Fibroblast of peridontal ligament (primary cell): Measurements from ENCODE around the gene BPI.
"Not testable (repeated sequence)": the region's sequence is repeated elsewhere in the genome, so short reads cannot be mapped to it uniquely, and the experiment has no call there.

Experiments used
- DNase-seq: peaks from one replicate; pipeline ENCODE4 v3.0.0-alpha.2; 2010; ENCODE audit errors: extremely low read depth

BPI gene

DNA sequence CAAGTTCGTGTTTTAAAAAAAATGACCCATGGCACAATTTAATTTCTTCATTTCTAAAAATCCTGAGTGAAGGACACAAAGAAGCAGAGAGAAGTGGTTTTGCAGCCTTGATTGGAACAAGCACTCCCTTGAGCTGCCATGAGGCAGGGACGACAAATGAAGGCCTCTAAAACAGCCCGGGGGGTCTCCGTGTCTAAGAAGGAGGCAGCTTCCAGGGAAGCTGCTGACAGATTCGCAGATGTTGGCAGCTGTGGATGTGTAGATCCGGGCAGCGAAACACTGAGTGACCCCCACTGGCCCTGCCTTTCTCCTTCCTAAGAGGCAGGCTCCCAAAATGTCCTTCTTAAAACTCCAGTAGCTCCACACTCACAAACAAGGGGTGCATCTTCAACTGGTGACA is 32.8 kb downstream of the BPI start:
- no peak for DNase-seq

DNA sequence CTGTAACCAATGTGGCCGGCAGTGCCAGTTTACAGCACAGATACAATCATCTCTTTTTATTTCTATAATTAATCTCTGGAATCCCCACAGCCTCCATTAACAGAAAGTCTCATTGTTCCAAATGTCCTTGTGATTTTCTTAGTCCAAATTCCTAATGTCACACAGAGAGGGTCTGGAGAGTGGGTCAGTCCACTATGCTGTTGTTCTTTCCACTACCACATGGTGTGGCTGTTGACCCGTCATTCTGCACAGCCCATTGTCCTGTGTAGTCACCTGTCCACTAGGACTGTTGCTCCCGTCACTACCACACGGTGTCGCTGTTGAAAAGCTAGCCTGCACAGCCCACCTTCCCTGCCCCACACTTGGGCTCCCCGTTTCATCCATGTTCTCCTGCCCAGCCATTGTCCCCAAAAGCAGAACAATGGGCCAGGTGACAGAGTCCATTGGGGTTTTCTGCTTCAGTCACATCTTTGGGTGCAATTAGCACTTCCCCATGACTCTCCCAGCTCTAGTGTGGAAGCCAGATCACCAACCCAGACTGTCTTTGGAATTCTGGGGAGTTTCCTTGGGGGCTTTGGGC is 33.7 kb downstream of the BPI start:
- DNase-seq = no peak

DNA sequence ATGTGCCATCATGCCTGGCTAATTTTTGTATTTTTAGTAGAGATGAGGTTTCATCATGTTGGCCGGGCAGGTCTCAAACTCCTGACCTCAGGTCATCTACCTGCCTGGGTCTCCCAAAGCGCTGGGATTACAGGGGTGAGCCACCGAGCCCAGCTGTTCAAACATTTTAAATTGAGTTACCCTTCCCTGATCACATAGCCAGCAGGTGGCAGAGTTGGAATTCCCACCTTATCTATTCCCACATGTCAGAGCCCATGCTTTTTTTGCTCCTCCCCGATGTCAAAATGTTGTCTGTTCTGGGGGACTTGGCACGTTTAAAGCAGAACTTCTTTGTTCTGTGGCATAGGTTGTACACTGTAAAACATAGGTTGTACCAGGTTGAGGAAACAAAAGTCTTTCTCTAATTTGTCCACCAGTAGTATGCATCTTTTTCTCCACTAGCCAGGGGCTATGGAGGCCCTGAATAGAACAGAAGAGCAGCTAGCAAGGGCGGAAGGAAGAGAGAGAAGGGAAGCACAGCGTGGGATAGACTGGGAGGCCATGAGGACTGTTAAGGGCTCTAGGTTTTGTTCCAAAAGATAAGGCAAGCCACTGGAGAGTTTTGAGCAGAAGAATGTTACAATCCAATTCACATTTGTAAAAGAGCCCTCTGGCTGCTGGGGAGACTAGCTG is 35.0 kb downstream of the BPI start:
- DNase-seq = peak; percentile 15

DNA sequence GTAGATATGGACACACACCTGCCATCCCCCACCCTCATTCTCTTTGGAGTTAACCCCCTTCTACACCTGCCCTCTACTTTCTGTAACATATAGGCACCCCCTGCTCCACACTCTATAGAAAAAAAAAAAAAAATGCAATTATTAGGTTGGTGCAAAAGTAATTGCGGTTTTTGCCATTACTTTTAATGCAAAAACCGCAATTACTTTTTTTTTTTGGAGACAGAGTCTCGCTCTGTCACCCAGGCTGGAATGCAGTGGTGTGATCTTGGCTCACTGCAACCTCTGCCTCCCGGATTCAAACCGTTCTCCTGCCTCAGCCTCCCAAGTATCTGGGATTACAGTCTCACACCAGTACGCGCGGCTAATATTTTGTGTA is 35.6 kb downstream of the BPI start:
- not testable (repeated sequence) for DNase-seq

DNA sequence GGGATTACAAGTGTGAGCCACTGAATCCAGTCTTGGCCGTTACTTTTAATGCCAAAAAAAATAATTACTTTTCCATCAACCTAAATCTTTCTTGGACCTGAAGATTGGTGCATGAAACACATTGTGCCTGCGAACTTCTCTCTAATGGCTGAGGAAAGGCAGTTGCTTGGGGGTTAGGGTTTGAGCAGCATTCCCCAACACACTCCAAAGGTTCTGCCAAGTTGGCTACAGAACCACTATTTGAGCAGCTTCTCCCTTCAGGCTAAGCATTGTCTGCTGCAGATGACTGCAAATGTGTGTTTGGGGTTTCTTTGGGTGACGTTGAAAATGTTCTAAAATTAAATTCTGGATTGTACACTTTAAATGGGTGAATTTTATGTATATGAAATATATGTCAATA is 36.0 kb downstream of the BPI start:
- no peak for DNase-seq

DNA sequence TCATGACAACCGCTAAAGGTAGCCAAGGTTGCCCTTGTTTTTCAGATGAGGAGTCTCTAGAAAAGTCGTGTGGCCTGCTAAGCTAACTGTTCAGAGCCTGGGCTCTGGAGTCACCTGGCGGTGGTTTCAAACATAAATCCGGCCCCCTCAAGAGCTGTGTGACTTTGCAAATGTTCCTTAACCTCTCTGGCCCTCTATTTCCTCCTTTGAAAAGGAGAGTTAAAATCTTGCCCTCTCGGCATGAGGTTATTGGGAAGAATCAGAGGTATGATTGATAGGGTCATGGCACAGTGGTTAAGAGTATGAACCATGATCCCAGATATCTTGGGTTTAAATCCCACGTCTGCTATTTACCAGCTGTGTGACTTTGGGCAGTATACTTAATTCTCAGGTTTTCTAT is 36.7 kb downstream of the BPI start:
- DNase-seq = no peak

DNA sequence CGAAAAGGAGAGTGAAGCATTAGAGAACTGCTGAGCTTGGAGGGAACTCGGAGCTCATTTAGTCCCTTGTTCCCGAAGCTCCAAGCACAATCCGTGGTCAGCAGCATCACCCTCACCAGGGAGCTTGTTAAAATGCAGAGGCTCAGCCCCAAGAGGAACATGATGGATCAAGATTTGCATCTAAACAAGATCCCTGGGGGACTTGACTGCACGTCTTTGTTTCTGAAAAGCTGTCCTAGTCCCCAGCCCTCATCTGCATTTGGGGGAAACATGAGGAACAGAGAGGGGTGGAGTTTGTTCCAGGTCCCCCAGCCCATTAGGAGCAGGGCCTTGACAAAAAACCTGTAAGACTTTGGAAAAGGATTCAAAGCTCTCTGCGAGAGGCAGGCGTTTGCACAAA is 38.3 kb downstream of the BPI start:
- DNase-seq = no peak

DNA sequence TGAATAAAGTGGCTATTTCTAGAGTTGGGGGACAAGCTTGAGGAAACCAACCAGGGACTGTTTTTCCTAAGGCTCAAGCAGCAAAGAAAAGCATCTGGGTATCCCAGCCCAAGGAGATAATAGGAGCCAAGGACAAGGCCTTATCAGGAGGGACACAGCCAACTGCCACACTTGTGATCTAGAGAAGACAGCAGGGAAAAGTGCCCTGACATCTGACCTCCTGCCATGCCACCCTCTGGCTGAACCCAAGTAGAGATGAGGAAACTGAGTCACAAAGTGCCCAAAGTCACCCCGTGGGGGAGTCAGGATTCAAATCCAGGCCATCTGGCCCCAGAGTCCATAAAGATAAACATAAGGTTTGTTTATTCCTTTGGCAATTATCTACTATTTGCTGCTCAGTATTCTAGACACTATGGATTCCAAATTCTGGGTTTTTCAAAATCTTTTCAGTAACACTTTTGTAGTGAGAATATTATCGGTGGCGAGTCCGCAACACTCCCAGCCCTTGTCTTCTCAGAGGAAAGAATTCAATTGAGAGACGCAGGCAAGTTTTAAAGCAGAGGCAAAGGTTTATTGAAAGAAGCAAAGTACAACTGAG is 38.9 kb downstream of the BPI start:
- DNase-seq = no peak

DNA sequence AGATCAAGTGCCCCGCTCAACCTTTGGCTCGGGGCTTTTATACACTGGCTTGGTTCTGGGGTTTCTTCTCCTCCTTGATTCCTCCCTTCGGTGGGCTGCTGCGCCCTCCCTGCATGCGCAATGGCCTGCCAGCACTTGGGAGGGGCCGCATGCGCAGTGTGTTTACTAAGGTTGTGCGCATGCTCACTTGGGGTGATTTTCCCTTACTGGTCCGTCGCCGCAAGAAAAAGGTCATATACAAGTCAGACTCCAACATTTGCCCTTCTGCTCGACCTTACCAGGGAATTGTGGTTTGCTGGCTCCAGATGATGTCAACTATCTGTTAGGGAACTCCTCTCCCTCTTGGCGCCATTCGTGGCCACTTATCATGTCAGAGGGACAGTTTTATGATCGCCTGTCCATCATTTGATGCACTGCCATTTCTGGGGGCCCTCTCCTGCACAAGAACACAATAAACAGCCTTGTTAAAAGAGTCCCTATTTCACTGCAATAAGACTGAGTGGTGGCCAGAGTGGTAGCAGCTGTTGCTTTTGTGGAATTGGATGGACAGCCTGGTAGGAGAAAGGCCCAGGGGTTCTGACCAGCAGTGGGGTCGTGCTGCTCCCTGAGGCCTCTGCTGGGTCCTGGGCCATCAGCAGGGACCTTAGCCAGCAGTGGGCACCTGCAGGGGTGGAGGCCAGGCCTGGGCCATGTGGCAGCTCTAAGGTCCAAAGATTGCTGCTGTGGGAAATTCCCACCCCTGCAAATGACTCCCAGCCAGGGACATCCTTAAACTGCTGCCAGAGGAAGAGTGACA is 39.6 kb downstream of the BPI start:
- DNase-seq = no peak

DNA sequence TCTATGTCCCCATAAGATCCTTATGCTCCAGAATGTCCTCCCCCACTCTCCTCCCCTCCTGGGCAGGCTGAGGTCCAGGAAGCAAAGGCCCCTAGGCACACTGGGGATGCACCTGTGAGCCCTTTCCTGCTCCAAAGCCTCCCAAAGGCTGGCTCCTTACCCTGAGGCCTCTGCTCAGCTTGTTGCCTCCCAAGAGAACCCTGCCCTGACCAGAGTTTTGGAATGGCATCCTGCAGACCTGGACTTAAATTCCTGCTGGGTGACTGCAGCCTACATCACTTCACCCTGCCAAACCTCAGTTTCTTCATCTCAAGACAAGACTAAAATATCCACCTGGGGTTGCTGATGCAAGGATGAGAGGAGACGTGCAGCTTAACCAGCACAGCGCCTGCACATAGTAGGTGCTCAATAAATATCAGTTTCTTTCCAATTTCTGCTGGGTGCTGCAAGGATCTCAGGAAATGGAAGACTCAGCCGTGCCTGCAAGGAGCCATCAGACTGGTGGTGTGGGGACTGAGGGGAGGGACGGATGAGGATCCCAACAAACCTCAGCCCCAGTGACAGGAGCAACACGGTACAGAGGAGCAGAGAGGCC is 40.2 kb downstream of the BPI start:
- DNase-seq = no peak

DNA sequence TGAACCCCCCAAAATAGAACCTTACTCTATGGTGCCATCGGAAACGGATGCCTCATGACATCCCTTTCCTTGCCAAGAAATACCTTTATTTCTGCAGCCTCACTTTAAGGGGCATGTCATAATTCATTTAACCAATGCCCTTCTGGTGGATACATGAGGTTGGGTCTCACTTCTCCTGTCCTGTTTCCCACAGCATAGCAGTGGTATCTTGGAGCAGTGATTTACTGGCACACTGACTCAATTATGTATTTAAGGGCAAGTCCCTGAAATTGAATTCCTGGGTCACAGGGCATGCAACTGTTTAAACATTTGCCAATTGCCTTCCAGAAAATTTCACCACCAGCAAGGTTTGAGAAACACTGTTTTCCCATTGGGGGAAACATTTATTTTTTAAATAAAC is 41.7 kb downstream of the BPI start:
- DNase-seq = peak; percentile 70

DNA sequence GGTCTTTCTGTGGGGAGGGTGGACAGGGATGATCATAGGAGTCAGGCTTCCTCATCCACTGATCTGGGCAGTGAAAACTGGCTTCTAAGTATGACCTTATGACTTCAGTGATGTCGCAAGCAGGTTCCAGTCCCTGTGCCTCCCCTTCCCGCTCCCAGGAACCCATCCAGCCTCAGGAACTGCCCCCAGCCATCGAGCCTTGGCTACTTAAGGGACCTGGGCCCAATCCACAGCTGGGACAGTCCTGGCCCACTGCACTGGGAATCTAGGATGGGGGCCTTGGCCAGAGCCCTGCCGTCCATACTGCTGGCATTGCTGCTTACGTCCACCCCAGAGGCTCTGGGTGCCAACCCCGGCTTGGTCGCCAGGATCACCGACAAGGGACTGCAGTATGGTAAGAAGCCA is 42.3 kb downstream of the BPI start, which contains the start of gene LBP:
Gene LBP, plus strand, starts transcription at position 236 of the 405 bp plus-strand sequence. Its CDS starts 35 bp downstream, at position 271.
- no peak for DNase-seq

DNA sequence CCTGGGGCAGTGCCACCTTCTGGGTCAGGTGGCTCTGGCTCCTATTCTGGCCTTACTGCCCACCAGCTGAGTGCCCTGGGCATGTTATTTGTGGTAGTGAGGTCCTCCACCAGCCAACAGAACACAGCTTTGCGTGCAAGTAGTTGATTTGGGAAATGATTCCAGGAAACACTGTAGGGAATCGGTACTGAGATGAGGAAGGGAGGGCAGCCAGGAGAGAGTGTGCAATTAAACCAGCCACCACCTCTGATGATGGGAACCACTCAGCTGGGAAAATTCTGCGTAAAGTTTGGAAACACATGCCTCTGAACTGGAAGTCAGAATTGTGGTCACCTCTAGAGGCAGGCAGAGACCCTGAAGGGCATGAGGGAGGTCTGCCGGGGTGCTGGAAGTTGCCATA is 42.8 kb downstream of the BPI start:
- peak; percentile 27 for DNase-seq

DNA sequence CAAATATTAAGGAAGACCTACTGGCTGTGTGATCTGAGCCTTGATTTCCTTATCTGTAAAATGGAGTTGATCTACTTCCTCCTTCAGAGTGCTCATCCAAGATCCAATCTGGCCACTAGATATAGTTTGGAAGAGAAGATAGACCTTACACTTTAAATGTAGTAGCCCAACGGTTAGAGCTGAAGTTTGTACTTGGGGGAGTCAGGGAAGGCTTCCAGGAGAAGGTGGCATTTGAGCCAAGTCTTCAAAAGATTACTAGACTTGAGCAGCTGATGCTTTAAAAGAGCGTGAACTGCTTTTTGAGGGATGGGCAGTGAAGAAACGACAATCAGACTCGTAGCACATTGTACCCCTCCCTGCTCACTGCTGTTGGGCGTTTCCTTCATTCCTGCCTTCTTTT is 45.9 kb downstream of the BPI start:
- no peak for DNase-seq

DNA sequence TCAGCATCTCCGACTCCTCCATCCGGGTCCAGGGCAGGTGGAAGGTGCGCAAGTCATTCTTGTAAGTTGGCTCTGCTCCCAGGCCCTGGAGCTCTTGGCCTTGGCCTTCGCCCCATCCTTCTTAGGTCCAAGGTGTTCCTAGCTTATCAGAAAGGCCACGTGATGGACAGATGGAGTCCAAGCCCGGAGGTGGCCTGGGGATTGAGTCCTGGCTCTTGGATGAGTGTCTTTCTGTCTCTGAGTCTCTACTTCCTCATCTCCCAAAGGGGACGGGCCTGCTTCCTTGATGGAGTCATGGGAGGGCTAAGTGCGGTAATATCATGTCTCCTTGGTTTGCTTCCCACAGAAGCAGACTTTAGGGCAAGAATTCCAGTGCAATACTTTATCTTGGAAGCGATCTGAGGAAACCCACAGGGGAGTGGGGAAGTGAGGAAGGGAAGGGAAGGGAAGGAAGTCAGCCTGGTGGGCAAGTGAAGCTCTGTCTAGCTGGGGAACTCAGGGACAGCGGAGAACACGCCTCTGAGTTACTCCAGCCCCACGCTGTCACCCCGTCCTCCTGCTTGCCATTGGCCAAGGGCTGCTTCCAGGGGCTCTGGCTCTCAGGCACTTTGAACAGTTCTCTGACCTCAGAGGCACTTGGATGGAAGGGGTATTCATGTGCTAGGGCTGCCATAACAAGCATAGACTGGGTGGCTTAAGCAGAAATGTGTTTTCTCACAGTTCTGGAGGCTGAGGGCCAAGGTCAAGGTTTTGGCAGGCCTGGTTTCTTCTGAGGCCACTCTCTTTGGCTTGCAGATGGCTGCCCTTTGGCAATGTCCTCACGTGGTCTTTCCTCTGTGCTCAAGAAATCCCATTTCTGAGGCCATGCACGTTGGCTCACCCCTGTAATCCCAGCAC is 47.2 kb downstream of the BPI start:
- DNase-seq = peak; percentile 27

DNA sequence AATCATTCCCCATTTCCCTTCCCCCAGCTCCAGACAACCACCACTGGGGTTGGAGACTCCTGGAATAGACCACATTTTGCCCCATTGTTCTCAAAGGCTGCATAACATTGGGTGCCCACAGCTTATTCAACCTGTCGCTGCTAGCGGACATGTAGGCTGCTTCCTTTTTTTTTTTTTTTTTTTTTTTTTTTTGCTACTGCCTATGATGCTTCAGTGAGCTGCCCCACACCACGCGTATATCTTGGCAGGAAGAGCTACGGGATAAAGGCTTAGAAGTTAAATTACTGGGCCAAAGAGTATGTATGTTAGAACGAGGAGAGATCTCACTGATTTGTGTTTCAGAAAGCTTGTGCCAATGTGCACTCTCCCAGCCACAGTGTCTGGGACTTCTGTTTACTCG is 49.4 kb downstream of the BPI start:
- no peak for DNase-seq

DNA sequence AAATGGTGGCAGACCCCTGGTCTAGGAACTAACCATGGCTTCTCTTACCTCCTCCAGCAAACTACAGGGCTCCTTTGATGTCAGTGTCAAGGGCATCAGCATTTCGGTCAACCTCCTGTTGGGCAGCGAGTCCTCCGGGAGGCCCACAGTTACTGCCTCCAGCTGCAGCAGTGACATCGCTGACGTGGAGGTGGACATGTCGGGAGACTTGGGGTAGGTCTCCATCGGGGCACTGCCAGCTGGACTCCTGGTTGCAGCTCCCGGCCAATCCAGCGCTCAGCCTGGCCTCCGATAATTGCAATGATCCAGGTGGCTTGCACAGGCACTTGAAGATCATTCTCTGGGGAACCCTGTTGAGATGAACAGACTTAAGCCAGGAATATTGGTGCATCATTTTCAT is 50.3 kb downstream of the BPI start:
- DNase-seq = no peak

DNA sequence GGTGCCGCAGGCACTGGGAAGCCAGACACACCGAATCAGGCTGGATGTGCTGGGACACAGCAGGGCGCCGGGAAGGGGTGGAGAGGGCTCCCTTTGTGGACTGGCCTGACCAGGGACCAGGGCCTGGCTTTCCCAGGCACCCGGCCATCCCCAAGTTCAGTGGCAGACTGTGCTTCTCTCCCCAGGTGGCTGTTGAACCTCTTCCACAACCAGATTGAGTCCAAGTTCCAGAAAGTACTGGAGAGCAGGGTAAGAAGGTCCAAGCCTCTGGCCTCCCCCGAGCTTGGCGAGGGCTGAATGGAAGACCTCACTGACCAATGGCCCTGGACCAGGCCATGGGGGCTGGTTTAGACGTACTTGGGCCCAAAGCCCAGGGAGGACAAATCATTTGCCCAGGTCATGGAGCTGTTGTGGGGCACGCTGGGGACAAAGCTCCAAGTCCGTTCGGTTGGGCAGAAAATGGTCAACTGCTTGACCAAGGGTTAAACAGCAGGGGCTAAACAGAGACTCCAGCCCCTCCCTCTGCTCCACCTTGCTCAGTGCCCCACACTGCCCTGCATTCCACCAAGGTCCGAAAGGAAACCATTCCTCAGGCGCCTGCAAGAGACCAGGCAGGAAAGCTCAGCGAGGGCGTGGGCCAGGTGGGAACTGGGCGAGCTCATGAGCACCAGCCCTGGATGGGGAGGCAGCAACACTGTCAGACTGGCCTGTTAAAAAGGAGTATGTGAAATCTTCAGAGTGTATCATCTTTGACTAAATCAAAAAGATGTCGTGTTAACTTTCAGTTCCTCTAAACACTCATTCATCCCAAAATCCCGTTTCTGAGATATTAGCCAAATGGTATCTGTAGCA is 51.4 kb downstream of the BPI start:
- DNase-seq = no peak

DNA sequence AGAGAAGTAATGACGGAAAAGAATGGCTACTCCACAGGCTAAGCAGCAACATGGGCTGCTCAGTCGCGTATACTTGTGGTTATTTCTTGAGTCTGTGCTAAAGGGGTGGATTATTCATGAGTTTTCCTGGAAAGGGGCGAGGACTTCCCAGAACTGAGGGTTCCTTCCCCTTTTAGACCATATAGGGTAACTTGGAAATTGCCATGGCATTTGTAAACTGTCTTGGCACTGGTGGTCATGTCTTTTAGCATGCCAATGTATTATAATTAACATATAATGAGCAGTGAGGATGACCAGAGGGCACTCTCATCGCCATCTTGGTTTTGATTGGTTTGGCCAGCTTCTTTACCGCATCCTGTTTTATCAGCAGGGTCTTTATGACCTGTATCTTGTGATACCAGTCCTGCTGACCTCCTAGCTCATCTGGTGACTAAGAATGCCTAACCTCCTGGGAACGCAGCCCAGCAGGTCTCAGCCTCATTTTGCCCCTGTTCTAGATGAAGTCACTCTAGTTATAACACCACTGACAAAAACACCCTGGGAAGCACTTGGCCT is 53.8 kb downstream of the BPI start:
- DNase-seq = no peak

DNA sequence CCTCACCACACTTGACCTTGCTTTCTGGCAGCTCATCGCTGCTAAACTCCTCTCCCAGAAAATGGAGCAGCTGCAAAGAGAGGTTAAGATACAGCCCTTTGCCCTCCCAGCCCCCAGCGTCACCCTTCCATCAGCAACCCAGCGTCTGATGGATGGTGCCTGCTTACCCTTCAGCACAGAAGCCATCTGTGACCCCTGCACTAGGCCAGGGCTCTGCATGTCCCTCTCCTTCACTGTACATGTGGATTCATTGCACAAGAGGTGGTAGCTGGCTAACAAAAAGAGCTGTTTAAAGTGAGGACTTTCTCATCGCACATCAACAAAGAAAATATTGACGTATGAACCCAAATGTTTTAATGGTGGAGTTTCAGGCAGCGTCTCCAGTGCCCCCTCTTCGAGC is 54.6 kb downstream of the BPI start:
- DNase-seq = no peak
